ENCODE data around the gene DTYMK. TPM values are rescaled to one million over a fixed set of nuclear protein-coding genes. Genes with fewer than 3 reads are reported as not detected.
"Not testable (repeated sequence)": the region's sequence is repeated elsewhere in the genome, so short reads cannot be mapped to it uniquely, and the experiment has no call there.

The DTYMK gene
- total and polyA plus RNA-seq, 2 experiments from 2014 or later = 47.7 to 72.7 TPM

DNA sequence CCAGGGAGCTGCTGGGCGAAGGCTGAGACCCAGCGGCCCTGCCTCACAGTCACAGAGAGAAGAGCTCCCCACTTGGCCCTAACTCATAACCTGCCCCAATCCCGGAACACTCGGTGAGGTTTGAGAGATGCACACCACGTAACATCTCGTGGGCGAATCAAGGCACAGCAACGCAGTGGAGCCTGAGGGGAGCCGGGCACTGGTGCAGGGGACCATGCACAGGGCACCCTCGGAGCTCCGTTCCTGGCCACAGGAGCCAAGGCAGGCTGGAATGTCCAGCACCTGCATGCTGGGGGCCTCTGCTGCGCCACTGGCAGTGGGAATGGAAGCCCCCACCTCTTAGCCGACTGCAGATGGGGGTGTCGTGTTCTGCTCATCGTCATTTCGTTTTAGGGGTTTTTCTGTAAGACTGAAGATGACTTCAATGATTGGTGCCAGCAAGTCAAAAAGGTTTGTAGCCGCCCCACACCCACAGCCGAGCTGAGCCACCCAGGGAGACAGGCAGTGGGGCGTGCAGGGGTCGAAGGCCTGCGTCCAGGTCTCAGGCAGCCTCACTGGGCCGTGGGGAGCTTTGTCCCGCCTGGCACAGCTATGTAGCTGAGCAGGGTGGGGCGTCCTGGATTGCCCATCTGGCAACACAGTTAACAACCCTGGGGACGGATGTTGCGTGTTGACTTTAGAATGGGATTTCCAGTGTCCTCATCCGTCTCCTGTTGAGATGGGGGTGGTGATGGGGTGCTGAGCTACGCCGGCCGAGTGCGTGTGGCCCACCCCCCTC, 16.1 kb downstream of the DTYMK start:
- H3K4me1 ChIP-seq (ENCODE audit: low read depth) = peaks cover 9% of the 10 kb centered on the region
- TF ChIP-seq, protein P1, sequence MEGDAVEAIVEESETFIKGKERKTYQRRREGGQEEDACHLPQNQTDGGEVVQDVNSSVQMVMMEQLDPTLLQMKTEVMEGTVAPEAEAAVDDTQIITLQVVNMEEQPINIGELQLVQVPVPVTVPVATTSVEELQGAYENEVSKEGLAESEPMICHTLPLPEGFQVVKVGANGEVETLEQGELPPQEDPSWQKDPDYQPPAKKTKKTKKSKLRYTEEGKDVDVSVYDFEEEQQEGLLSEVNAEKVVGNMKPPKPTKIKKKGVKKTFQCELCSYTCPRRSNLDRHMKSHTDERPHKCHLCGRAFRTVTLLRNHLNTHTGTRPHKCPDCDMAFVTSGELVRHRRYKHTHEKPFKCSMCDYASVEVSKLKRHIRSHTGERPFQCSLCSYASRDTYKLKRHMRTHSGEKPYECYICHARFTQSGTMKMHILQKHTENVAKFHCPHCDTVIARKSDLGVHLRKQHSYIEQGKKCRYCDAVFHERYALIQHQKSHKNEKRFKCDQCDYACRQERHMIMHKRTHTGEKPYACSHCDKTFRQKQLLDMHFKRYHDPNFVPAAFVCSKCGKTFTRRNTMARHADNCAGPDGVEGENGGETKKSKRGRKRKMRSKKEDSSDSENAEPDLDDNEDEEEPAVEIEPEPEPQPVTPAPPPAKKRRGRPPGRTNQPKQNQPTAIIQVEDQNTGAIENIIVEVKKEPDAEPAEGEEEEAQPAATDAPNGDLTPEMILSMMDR (IDR thresholded peaks at IDR 0.05; ENCODE audit: low read depth, low read length) = no peak

DNA sequence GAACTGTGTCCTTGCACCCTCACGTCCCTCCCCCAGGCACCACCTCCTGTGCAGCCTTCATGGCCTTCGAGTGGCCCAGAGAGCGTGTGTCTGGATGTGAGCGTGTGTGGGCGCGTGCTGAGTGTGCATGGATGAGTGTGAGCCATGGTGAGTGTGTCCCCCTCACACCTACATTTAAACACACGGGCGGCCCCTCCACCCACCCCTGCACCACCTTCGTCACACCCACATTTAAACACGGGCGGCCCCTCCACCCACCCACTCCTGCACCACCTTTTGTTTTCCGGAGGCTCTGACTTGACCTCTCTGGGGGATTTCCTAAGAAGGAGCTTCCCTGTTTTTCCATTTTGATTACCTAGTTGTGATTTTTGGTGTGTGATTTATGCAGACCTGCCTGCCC, 17.8 kb downstream of the DTYMK start:
- H3K9me3 ChIP-seq (ENCODE audit: low read depth) = no peaks in the 10 kb centered on the region
- H3K4me1 ChIP-seq (ENCODE audit: low read depth) = peaks cover 9% of the 10 kb centered on the region
- H3K27ac ChIP-seq = no peak overlapping the region
- no peak overlapping the region for H3K4me3 ChIP-seq
- no peaks in the 10 kb centered on the region for H3K27me3 ChIP-seq
- no peak for DNase-seq (ENCODE audit: low read depth in 1 of 2, low spot score in 1 of 2)
- TF ChIP-seq, protein P1 (IDR thresholded peaks at IDR 0.05; ENCODE audit: low read depth, low read length) = no peak
- H3K36me3 ChIP-seq = peaks cover 6% of the 10 kb centered on the region

More for the DNA sequence above, 16.1 kb downstream of the DTYMK start:
- Histone ChIP-seq H3K27me3 (no peaks in the 10 kb centered on the region), H3K36me3 (peaks cover 6% of the 10 kb centered on the region), H3K27ac (no peak overlapping the region), H3K4me3 (no peak overlapping the region), H3K9me3 (ENCODE audit: low read depth) (no peaks in the 10 kb centered on the region)
- DNase-seq (ENCODE audit: low read depth in 1 of 2, low spot score in 1 of 2) = no peak

DNA sequence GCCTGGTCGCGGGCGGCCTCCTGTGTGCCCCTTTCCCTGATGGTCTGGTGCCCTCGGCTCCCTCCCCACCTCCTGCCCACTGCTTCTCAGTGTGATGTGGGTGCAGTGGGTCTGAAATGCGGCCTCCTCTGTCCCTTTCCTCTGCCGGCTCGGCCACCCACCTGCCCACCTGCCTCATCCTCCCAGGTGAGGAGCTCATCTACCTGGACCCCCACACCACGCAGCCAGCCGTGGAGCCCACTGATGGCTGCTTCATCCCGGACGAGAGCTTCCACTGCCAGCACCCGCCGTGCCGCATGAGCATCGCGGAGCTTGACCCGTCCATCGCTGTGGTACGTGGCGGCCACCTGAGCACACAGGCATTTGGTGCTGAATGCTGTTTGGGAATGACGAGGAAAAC, 18.3 kb downstream of the DTYMK start:
- TF ChIP-seq, protein P1 (IDR thresholded peaks at IDR 0.05; ENCODE audit: low read depth, low read length) = no peak
- H3K4me3 ChIP-seq = no peak overlapping the region

DNA sequence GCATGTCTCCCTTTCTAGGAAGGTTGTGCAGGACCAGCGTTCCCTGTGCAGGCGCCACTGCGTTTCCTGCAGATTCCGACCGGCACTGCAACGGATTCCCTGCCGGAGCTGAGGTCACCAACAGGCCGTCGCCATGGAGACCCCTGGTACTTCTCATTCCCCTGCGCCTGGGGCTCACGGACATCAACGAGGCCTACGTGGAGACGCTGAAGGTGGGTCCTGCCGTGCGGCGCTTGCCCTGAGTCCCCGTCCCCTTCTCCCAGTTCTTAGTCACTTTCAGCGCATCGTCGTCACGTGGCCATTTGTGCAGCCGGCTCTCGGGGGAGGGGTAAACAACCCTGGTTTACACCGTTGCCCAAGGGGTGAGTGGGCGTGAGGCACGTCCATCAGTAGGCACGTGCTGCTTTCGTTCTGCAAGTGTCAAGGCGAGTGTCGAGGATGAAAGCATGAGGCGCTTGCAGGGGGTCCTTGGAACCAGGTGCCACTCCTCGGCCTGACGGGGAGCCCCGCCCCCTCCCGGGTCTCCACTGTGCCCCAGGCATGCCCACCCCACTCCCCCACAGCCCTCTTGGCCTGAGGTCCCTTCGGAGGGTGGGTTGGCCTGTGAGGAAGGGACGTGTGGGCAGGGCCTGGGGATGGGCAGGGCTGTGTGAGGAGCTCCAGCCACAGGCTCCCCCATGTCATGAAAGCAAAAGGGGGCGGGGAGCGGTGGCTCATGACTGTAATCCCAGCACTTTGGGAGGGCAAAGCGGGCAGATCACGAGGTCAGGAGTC, 19.8 kb downstream of the DTYMK start:
- no peak overlapping the region for H3K27ac ChIP-seq
- H3K27me3 ChIP-seq = no peaks in the 10 kb centered on the region
- peaks cover 9% of the 10 kb centered on the region for H3K4me1 ChIP-seq (ENCODE audit: low read depth)
- H3K36me3 ChIP-seq = no peaks in the 10 kb centered on the region
- no peak overlapping the region for H3K4me3 ChIP-seq
- TF ChIP-seq, protein P1 (IDR thresholded peaks at IDR 0.05; ENCODE audit: low read depth, low read length) = no peak
- no peaks in the 10 kb centered on the region for H3K9me3 ChIP-seq (ENCODE audit: low read depth)
- peak; percentile 20 to 55 for DNase-seq (ENCODE audit: low read depth in 1 of 2, low spot score in 1 of 2)

More for the DNA sequence above, 18.3 kb downstream of the DTYMK start:
- DNase-seq (ENCODE audit: low read depth in 1 of 2, low spot score in 1 of 2) = no peak
- H3K27ac ChIP-seq = no peak overlapping the region
- H3K36me3 ChIP-seq = peaks cover 6% of the 10 kb centered on the region
- no peaks in the 10 kb centered on the region for H3K27me3 ChIP-seq
- H3K9me3 ChIP-seq (ENCODE audit: low read depth) = no peaks in the 10 kb centered on the region
- H3K4me1 ChIP-seq (ENCODE audit: low read depth) = peaks cover 9% of the 10 kb centered on the region

DNA sequence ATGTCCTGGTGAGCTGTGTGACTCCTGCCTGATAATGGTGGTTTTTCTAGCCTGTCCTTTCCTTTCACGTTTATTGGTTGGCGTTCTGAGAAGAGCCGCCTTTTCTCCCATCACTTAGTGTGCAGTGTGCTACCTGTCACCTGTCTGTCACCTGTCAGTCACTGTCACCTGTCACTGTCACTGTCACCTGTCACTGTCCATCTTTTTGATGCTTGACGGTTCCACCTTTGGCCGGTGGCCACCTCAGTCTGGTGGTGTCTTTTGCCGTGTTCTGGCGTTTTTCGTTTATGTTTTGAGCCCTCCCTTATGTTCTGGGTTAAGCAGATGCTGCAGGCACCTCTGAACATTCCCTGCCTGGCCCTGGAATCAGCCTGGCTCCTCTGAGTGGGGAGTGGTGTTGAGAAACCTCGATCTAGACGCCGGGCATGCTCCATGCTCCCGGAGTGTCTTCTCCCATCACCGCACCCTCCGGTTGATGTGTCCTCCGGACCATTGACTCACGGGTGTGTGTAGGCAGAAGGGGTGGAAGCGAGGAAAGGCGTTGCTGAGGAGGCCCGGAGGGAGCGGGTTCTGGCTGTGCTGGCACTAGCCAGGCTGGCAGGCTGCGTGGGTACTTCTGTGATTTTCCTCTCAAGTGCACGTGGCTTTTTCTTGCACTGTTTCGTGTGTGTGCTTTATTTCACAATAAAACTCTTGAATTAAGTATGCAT, 20.7 kb downstream of the DTYMK start:
- DNase-seq (ENCODE audit: low read depth in 1 of 2, low spot score in 1 of 2) = no peak
- TF ChIP-seq, protein P1 (IDR thresholded peaks at IDR 0.05; ENCODE audit: low read depth, low read length) = no peak
- H3K36me3 ChIP-seq = no peaks in the 10 kb centered on the region
- H3K27me3 ChIP-seq = no peaks in the 10 kb centered on the region
- no peak overlapping the region for H3K4me3 ChIP-seq
- no peak overlapping the region for H3K27ac ChIP-seq
- H3K9me3 ChIP-seq (ENCODE audit: low read depth) = no peaks in the 10 kb centered on the region
- H3K4me1 ChIP-seq (ENCODE audit: low read depth) = peaks cover 9% of the 10 kb centered on the region

DNA sequence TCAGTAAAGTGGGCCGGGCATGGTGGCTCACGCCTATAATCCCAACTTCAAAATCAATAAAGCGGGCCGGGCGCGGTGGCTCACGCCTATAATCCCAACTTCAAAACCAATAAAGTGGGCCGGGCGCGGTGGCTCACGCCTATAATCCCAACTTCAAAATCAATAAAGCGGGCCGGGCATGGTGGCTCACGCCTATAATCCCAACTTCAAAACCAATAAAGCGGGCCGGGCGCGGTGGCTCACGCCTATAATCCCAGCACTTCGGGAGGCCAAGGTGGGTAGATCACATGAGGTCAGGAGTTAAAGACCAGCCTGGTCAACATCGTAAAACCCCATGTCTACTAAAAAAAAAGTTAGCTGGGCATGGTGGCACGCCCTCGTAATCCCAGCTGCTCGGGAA, 23.9 kb downstream of the DTYMK start:
- H3K36me3 ChIP-seq; DNase-seq (ENCODE audit: low read depth in 1 of 2, low spot score in 1 of 2); H3K27ac ChIP-seq; H3K9me3 ChIP-seq (ENCODE audit: low read depth); H3K4me3 ChIP-seq; H3K4me1 ChIP-seq (ENCODE audit: low read depth); H3K27me3 ChIP-seq: not testable (repeated sequence)
